Measurements from ENCODE around the gene TRERF1.
A peak's percentile ranks its signal among the peaks of the same experiment; 100 is the strongest.

Gene TRERF1

GRCh38 chr6:42340511-42340910, 111.2 kb downstream of the TRERF1 start:
- in situ Hi-C loops (cut with HindIII; ENCODE audit: low sequenced_read_pairs), result no loop called here
- H3K4me3 ChIP-seq (ENCODE audit: low read depth, low read length), result no peak overlapping the region
- no peak for DNase-seq (ENCODE audit: low read depth)
- no peak for TF ChIP-seq CTCF (IDR thresholded peaks at IDR 0.05; ENCODE audit: low read depth, low read length, missing control alignments)

- TF ChIP-seq CTCF (IDR thresholded peaks at IDR 0.05; ENCODE audit: low read depth, low read length, missing control alignments), result no peak
- no peak for DNase-seq (ENCODE audit: low read depth)
- no peak overlapping the region for H3K4me3 ChIP-seq (ENCODE audit: low read depth, low read length)
- in situ Hi-C loops (cut with HindIII; ENCODE audit: low sequenced_read_pairs), result no loop called here
Observed at GRCh38 chr6:42339991-42340401, 111.7 kb downstream of the TRERF1 start.

GRCh38 chr6:42338744-42339222, 112.9 kb downstream of the TRERF1 start:
- DNase-seq (ENCODE audit: low read depth), result peak; percentile 95
- no peak overlapping the region for H3K4me3 ChIP-seq (ENCODE audit: low read depth, low read length)
- in situ Hi-C loops (cut with HindIII; ENCODE audit: low sequenced_read_pairs), result no loop called here
- peak; percentile 24 for TF ChIP-seq CTCF (IDR thresholded peaks at IDR 0.05; ENCODE audit: low read depth, low read length, missing control alignments)

- H3K4me3 ChIP-seq (ENCODE audit: low read depth, low read length), result no peak overlapping the region
- TF ChIP-seq CTCF (IDR thresholded peaks at IDR 0.05; ENCODE audit: low read depth, low read length, missing control alignments), result no peak
- no peak for DNase-seq (ENCODE audit: low read depth)
- in situ Hi-C loops (cut with HindIII; ENCODE audit: low sequenced_read_pairs), result no loop called here
Observed at GRCh38 chr6:42337985-42338743, 113.6 kb downstream of the TRERF1 start.

- TF ChIP-seq CTCF (IDR thresholded peaks at IDR 0.05; ENCODE audit: low read depth, low read length, missing control alignments), result no peak
- H3K4me3 ChIP-seq (ENCODE audit: low read depth, low read length), result no peak overlapping the region
- no peak for DNase-seq (ENCODE audit: low read depth)
- in situ Hi-C loops (cut with HindIII; ENCODE audit: low sequenced_read_pairs), result no loop called here
Observed at GRCh38 chr6:42336431-42336830, 115.3 kb downstream of the TRERF1 start.

- no peak overlapping the region for H3K4me3 ChIP-seq (ENCODE audit: low read depth, low read length)
- DNase-seq (ENCODE audit: low read depth), result no peak
- in situ Hi-C loops (cut with HindIII; ENCODE audit: low sequenced_read_pairs), result no loop called here
- TF ChIP-seq CTCF (IDR thresholded peaks at IDR 0.05; ENCODE audit: low read depth, low read length, missing control alignments), result no peak
Observed at GRCh38 chr6:42335896-42336295, 115.8 kb downstream of the TRERF1 start.
